PFSK-1 (cell line): Measurements from ENCODE around the gene PRKN.

Source experiments
- FOXP2 ChIP-seq: optimal IDR thresholded peaks from 2 replicates; pipeline ENCODE3; 2011; ENCODE audit warnings: borderline replicate concordance, control low read depth, inconsistent platforms; ENCODE audit not compliant: insufficient read depth; ENCODE audit errors: extremely low read length, extremely low read depth
- POLR2AphosphoS5 ChIP-seq: IDR thresholded peaks from 2 replicates; pipeline ENCODE4 v1.6.1; 2012; ENCODE audit warnings: low read depth, mild to moderate bottlenecking, control low read depth, low read length, moderate library complexity
- SIN3A ChIP-seq: IDR thresholded peaks from 2 replicates; pipeline ENCODE4 v1.6.1; 2012; ENCODE audit warnings: mild to moderate bottlenecking, low read length, moderate library complexity, borderline replicate concordance; ENCODE audit not compliant: insufficient read depth
- TAF1 ChIP-seq: IDR thresholded peaks from 2 replicates; pipeline ENCODE4 v1.6.1; 2012; ENCODE audit warnings: low read length, control low read depth, borderline replicate concordance; ENCODE audit not compliant: insufficient read depth
- TF ChIP-seq, protein P1 (sequence below), 2 experiments: IDR thresholded peaks; 2 replicates each; pipeline versions ENCODE4 v1.6.1 to v1.8.0; 2011 to 2012; ENCODE audit warnings: low read depth in 2 of 2, low read length in 2 of 2, control low read depth in 1 of 2, inconsistent platforms in 1 of 2, mild to moderate bottlenecking in 1 of 2, moderate library complexity in 1 of 2; ENCODE audit not compliant: insufficient read depth in 1 of 2

PRKN gene

DNA sequence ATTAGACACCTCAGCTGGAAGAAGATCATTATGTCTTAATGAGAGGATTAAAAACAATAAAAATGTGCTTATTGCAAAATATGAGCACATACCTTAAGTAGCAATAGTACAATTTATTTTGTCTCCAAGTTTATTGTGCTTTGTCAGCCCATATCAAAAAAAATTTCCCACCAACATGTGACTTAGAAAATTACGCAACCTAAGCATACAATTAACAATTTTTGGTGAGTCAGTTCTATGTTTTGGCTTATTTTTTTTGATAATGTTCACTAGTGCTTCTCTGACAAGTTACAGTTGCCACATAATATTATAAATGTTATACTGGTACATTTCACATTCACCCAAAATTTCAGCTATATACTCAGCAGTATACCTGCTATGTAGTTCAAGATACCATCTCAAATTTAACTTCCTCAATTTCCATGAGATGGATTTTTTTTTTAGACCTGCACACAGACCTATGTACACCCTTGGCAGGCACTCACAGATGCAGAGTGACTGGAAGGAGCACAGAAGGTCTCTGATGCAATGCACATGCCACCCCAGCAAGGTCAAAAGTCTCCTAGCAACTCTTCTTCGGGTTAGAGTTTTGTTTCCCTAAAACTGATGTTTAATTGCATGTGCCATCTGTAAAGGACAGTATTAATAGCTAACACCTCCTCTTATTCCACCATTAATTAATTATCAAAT lies 112.4 kb downstream of the PRKN start:
- TF ChIP-seq POLR2AphosphoS5, result no peak
- no peak for TF ChIP-seq FOXP2
- TF ChIP-seq SIN3A, result no peak
- TF ChIP-seq, protein P1, sequence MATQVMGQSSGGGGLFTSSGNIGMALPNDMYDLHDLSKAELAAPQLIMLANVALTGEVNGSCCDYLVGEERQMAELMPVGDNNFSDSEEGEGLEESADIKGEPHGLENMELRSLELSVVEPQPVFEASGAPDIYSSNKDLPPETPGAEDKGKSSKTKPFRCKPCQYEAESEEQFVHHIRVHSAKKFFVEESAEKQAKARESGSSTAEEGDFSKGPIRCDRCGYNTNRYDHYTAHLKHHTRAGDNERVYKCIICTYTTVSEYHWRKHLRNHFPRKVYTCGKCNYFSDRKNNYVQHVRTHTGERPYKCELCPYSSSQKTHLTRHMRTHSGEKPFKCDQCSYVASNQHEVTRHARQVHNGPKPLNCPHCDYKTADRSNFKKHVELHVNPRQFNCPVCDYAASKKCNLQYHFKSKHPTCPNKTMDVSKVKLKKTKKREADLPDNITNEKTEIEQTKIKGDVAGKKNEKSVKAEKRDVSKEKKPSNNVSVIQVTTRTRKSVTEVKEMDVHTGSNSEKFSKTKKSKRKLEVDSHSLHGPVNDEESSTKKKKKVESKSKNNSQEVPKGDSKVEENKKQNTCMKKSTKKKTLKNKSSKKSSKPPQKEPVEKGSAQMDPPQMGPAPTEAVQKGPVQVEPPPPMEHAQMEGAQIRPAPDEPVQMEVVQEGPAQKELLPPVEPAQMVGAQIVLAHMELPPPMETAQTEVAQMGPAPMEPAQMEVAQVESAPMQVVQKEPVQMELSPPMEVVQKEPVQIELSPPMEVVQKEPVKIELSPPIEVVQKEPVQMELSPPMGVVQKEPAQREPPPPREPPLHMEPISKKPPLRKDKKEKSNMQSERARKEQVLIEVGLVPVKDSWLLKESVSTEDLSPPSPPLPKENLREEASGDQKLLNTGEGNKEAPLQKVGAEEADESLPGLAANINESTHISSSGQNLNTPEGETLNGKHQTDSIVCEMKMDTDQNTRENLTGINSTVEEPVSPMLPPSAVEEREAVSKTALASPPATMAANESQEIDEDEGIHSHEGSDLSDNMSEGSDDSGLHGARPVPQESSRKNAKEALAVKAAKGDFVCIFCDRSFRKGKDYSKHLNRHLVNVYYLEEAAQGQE (IDR thresholded peaks at IDR 0.05; ENCODE audit: insufficient read depth in 1 of 2, low read depth in 2 of 2, low read length in 2 of 2), result no peak
- no peak for TF ChIP-seq TAF1

DNA sequence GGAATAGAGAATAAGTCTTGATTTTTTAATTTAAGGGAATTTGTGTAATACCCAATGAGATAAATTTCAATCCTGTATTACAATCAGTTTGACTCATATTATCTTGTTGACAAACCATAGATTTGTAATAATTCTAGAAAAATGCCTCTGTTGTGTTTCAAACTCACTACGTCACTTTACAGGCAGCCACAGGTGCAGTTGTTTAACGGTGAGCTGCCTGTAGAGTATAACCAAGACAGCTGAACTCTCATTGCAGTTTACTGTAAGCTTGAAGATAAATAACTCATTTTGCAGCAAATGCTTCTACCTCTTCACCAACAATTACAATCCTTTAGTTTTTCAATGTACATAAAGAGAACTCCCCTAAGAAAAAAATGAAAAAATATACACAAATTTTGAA lies 114.3 kb downstream of the PRKN start:
- TF ChIP-seq POLR2AphosphoS5 (no peak), FOXP2 (no peak), TAF1 (no peak), SIN3A (no peak)
- TF ChIP-seq, protein P1 (IDR thresholded peaks at IDR 0.05; ENCODE audit: insufficient read depth in 1 of 2, low read depth in 2 of 2, low read length in 2 of 2), result no peak

DNA sequence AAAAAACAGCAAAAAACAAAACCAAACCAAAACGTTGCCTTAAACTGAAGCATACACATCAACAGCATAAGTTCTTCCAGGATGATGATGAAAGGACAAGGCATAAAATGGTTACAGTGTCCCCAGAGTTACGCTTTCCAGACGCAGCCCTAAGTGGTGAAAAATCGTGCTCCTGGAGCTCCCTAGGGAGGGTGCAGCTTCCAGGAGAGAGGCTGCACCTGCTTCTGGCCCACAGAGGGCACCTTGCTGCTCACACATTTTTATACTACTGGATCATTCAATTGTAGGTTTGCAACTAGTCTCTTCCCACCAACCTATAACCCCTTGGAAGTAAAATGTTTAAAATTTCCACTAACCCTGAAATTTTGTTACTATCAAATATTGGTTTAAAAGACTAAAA lies 115.0 kb downstream of the PRKN start:
- TF ChIP-seq FOXP2, result no peak
- TF ChIP-seq POLR2AphosphoS5, result no peak
- TF ChIP-seq SIN3A, result no peak
- no peak for TF ChIP-seq TAF1
- TF ChIP-seq, protein P1 (IDR thresholded peaks at IDR 0.05; ENCODE audit: insufficient read depth in 1 of 2, low read depth in 2 of 2, low read length in 2 of 2), result no peak

DNA sequence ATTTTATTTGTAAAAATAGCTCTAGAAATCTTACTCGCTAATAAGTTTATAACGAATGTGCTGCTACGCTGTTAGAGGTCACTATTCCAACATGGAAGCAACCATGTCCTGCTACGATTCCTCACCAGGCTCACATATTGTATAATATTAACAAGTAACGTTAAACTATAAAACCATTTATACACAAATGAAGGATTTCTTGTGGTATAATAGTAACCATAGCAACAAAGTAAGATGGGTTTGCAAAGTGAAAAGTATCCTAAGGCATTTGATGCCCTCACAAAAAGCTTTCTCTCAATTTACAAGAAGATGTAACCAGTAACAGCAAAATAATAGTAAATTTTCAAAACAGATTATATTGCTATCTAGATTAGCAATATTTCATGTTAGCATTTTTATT lies 117.2 kb downstream of the PRKN start:
- TF ChIP-seq FOXP2 (no peak), SIN3A (no peak), POLR2AphosphoS5 (no peak), TAF1 (no peak)
- TF ChIP-seq, protein P1 (IDR thresholded peaks at IDR 0.05; ENCODE audit: insufficient read depth in 1 of 2, low read depth in 2 of 2, low read length in 2 of 2), result no peak

DNA sequence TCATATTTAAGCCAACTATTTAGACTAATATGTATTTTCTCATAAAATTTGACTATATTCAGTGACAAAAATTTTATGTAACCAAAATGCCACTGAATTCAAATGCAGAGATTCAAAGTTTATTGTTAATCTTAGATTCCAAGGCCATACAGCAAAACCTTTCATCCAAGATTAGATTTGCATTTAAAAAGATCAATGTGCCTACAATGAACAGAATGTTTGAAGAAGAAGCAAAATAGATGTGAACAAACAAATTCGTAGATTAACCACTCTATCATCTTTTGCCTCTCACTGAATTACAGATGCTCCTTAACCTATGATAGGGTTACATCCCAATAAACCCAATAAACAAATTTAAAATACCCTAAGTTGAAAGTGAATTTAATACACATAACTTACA lies 121.7 kb downstream of the PRKN start:
- TF ChIP-seq TAF1, result no peak
- TF ChIP-seq, protein P1 (IDR thresholded peaks at IDR 0.05; ENCODE audit: insufficient read depth in 1 of 2, low read depth in 2 of 2, low read length in 2 of 2), result no peak
